Bronchial epithelial cell (primary cell): ENCODE data around the gene KRT12. TPM values are rescaled to one million over a fixed set of nuclear protein-coding genes. Genes with fewer than 3 reads are reported as not detected.
"Not testable (repeated sequence)": the region's sequence is repeated elsewhere in the genome, so short reads cannot be mapped to it uniquely, and the experiment has no call there.

ENCODE experiments used
- DNase-seq: peaks from one replicate; pipeline ENCODE4 v3.0.0-alpha.2; 2010; ENCODE audit warnings: low read depth
- FAIRE-seq: peaks from 2 replicates; lab custom pipeline; 2011; peaks lifted over from hg19 to GRCh38; lab: Jason Lieb, UNC
- H3K27me3 ChIP-seq: 2 replicates; pipeline ENCODE4 v1.5.1; 2011; ENCODE audit warnings: low read length; ENCODE audit not compliant: control insufficient read depth, insufficient read depth
- H3K36me3 ChIP-seq: 2 replicates; pipeline ENCODE4 v1.5.1; 2011; ENCODE audit warnings: low read length; ENCODE audit not compliant: control insufficient read depth, insufficient read depth
- H3K4me3 ChIP-seq: 2 replicates; pipeline ENCODE4 v1.5.1; 2011; ENCODE audit warnings: mild to moderate bottlenecking, low read depth, low read length, control low read depth
- CTCF ChIP-seq: IDR thresholded peaks from 2 replicates; pipeline ENCODE4 v1.5.1; 2011; ENCODE audit warnings: mild to moderate bottlenecking, moderate library complexity, low read length, control low read depth, inconsistent platforms; ENCODE audit not compliant: insufficient read depth, severe bottlenecking
- total RNA-seq: library from RNA; depleted of rRNA; stranded (reverse); fragments of >200 nt; gene quantifications from 2 replicates; pipeline ENCODE4 v1.2.1, GENCODE V29; 2014

KRT12 gene
- total RNA-seq, 1 donor from 2014 or later, result not detected

DNA sequence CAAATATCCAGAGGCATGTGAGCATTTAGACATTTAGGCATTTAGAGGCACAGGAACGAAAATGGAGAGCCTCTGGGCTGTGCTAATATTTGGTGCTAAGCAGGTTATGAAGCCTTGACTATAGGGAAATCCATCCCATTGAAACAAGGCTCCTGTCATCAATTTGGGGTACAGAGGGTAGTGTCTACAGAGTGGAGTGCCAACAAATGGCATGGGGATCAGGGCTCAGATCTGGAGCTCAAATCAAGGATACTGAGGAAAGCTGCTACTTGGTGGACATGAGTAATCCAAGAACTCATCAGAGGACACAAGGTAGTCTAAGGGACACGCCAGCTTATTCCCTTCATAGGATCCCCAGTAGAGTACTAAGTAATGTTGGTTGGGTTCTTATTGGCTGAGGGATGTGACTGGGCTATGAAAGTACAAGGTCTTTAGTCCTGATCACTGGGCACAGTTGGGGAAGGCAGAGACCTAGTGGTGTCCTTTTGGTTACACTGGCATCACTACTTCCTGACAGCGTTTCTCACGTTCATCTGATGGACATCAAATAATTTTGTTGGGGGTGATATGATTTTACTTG lies 49.8 kb downstream of the KRT12 start:
- H3K4me3 ChIP-seq, result no peak overlapping the region
- FAIRE-seq, result no peak
- no peak for DNase-seq
- H3K36me3 ChIP-seq, result peaks cover 3% of the 10 kb centered on the region
- H3K27me3 ChIP-seq, result no peaks in the 10 kb centered on the region
- TF ChIP-seq CTCF, result no peak

GRCh38 chr17:40816569-40816968 lies 50.5 kb downstream of the KRT12 start:
- TF ChIP-seq CTCF, result no peak
- DNase-seq, result no peak
- Histone ChIP-seq H3K27me3 (no peaks in the 10 kb centered on the region), H3K36me3 (peaks cover 3% of the 10 kb centered on the region), H3K4me3 (no peak overlapping the region)
- no peak for FAIRE-seq

GRCh38 chr17:40815381-40815780 lies 51.6 kb downstream of the KRT12 start:
- DNase-seq (no peak), FAIRE-seq (no peak)
- Histone ChIP-seq H3K27me3 (no peaks in the 10 kb centered on the region), H3K4me3 (no peak overlapping the region), H3K36me3 (peaks cover 3% of the 10 kb centered on the region)
- TF ChIP-seq CTCF, result no peak

GRCh38 chr17:40814657-40815056 lies 52.4 kb downstream of the KRT12 start:
- H3K27me3 ChIP-seq, DNase-seq, H3K4me3 ChIP-seq, FAIRE-seq, H3K36me3 ChIP-seq: not testable (repeated sequence)

DNA sequence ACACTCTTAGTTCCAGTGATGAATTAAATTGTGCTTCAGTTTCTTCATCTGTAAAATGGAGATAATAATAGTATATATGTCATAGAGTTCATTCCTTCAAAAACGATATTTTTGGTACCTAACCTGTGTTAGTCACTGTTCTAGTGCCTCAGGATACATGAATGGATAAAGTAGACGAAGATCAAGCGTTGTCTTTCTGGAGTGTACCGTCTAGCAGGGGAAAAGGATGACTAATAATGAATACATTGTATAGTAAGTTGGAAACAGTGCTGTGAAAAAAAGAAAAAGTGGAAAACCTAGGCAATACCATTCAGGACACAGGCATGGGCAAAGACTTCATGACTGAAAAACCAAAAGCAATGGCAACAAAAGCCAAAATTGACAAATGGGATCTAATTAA lies 53.2 kb downstream of the KRT12 start:
- TF ChIP-seq CTCF, result no peak
- peaks cover 3% of the 10 kb centered on the region for H3K36me3 ChIP-seq
- H3K4me3 ChIP-seq, result no peak overlapping the region
- FAIRE-seq, result no peak
- no peaks in the 10 kb centered on the region for H3K27me3 ChIP-seq
- peak; percentile 92 for DNase-seq

DNA sequence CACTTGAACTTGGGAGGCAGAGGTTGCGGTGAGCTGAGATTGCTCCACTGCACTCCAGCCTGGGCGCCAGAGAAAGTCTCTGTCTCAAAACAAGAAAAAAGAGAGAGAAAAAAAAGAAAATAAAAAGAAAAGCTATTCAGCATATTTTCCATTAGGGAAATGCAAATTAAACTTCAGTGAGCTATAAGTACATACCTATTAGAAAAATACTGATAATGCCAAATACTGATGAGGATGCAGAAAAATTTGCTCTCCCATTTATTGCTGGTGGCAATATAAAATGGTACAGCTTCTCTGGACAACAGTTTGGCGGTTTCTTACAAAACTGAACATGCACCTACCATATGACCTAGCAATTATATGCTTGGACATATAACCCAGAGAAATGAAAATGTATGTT lies 54.4 kb downstream of the KRT12 start:
- peaks cover 3% of the 10 kb centered on the region for H3K36me3 ChIP-seq
- H3K4me3 ChIP-seq, result no peak overlapping the region
- FAIRE-seq (no peak), DNase-seq (no peak)
- H3K27me3 ChIP-seq, result no peaks in the 10 kb centered on the region
- TF ChIP-seq CTCF, result no peak

Other genes with a start within 250 kb of the KRT12 start
- 49.2 and 75.5 TPM in 2 replicates for gene SMARCE1, start 219.4 kb downstream of the KRT12 start, total RNA-seq
- gene KRT222, start 202.0 kb downstream of the KRT12 start, total RNA-seq, result not detected in 2 replicates
- 1.6 and 9.1 TPM in 2 replicates for gene KRT24, start 163.5 kb downstream of the KRT12 start, total RNA-seq
- not detected in 2 replicates for gene KRT25, start 111.9 kb downstream of the KRT12 start, total RNA-seq
- not detected in 2 replicates for gene KRT26, start 95.0 kb downstream of the KRT12 start, total RNA-seq
- not detected in 2 replicates for gene KRT27, start 84.7 kb downstream of the KRT12 start, total RNA-seq
- gene KRT28, start 67.3 kb downstream of the KRT12 start, total RNA-seq, result not detected in 2 replicates
- gene KRT10, start 44.6 kb downstream of the KRT12 start, total RNA-seq, result 5.8 and 6.3 TPM in 2 replicates
- not detected in 2 replicates for gene KRT20, start 18.0 kb upstream of the KRT12 start, total RNA-seq
- gene KRT23, start 70.4 kb upstream of the KRT12 start, total RNA-seq, result 12.9 and 29.4 TPM in 2 replicates
- not detected in 2 replicates for gene KRT39, start 99.7 kb upstream of the KRT12 start, total RNA-seq
- gene KRT40, start 117.1 kb upstream of the KRT12 start, total RNA-seq, result 0.13 TPM in 1 of 2 replicates, not detected in the other
- gene KRTAP3-3, start 126.9 kb upstream of the KRT12 start, total RNA-seq, result not detected in 2 replicates
- gene KRTAP3-2, start 132.7 kb upstream of the KRT12 start, total RNA-seq, result not detected in 2 replicates
- not detected in 2 replicates for gene KRTAP3-1, start 141.9 kb upstream of the KRT12 start, total RNA-seq
- not detected in 2 replicates for gene KRTAP1-5, start 160.0 kb upstream of the KRT12 start, total RNA-seq
- not detected in 2 replicates for gene KRTAP1-4, start 163.0 kb upstream of the KRT12 start, total RNA-seq
- not detected in 2 replicates for gene KRTAP1-3, start 167.7 kb upstream of the KRT12 start, total RNA-seq
- not detected in 2 replicates for gene KRTAP1-1, start 174.2 kb upstream of the KRT12 start, total RNA-seq
- not detected in 2 replicates for gene KRTAP2-1, start 180.1 kb upstream of the KRT12 start, total RNA-seq
- not detected in 2 replicates for gene KRTAP2-2, start 188.0 kb upstream of the KRT12 start, total RNA-seq
- gene KRTAP2-3, start 192.9 kb upstream of the KRT12 start, total RNA-seq, result not detected in 2 replicates
- gene KRTAP2-4, start 198.7 kb upstream of the KRT12 start, total RNA-seq, result not detected in 2 replicates
- not detected in 2 replicates for gene KRTAP4-7, start 216.9 kb upstream of the KRT12 start, total RNA-seq
- not detected in 2 replicates for gene KRTAP4-8, start 230.9 kb upstream of the KRT12 start, total RNA-seq
- gene KRTAP4-16, start 235.0 kb upstream of the KRT12 start, total RNA-seq, result not detected in 2 replicates
- not detected in 2 replicates for gene KRTAP4-9, start 238.2 kb upstream of the KRT12 start, total RNA-seq